GM06990 (cell line): Measurements from ENCODE around the gene RPS6KB2.

Experiments
- DNase-seq: peaks from one replicate; pipeline ENCODE4 v3.0.0-alpha.2; 2011; ENCODE audit not compliant: insufficient read length; ENCODE audit errors: extremely low read depth
- H3K27me3 ChIP-seq: replicated peaks from 2 replicates; pipeline ENCODE4 v1.6.0; 2011; ENCODE audit warnings: low read length; ENCODE audit not compliant: control insufficient read depth, insufficient read depth
- H3K36me3 ChIP-seq: 2 replicates; pipeline ENCODE4 v1.5.1; 2011; ENCODE audit warnings: low read length; ENCODE audit not compliant: control insufficient read depth, insufficient read depth
- H3K4me3 ChIP-seq: replicated peaks from 2 replicates; pipeline ENCODE4 v1.5.1; 2011; ENCODE audit warnings: low read depth, mild to moderate bottlenecking, control low read depth, low read length
- TF ChIP-seq, protein P1 (sequence below): IDR thresholded peaks from 2 replicates; pipeline ENCODE4 v1.5.1; 2011; ENCODE audit warnings: low read length, control low read depth, mild to moderate bottlenecking, inconsistent platforms; ENCODE audit not compliant: insufficient read depth, poor library complexity, severe bottlenecking

Gene RPS6KB2

DNA sequence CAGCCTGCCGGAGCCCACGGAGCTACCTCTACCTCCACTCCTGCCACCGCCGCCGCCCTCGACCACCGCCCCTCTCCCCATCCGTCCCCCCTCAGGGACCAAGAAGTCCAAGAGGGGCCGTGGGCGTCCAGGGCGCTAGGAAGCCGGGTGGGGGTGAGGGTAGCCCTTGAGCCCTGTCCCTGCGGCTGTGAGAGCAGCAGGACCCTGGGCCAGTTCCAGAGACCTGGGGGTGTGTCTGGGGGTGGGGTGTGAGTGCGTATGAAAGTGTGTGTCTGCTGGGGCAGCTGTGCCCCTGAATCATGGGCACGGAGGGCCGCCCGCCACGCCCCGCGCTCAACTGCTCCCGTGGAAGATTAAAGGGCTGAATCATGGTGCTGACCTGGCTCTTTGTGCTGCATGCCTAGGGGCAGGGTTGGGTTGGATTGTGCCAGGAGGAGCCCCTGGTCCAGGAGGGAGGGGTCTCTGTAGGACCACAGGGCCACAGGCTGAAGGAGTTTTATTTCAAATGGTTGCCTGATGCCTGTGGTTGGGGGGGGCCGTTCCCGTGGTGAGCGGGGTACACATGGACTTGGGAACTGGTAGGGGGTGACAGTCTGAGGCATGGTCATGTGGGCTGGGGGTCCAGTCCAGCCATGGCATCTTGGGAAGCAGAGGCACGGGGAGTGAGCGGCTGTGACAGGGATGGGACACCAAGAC is 6.9 kb downstream of the RPS6KB2 start:
- TF ChIP-seq, protein P1, sequence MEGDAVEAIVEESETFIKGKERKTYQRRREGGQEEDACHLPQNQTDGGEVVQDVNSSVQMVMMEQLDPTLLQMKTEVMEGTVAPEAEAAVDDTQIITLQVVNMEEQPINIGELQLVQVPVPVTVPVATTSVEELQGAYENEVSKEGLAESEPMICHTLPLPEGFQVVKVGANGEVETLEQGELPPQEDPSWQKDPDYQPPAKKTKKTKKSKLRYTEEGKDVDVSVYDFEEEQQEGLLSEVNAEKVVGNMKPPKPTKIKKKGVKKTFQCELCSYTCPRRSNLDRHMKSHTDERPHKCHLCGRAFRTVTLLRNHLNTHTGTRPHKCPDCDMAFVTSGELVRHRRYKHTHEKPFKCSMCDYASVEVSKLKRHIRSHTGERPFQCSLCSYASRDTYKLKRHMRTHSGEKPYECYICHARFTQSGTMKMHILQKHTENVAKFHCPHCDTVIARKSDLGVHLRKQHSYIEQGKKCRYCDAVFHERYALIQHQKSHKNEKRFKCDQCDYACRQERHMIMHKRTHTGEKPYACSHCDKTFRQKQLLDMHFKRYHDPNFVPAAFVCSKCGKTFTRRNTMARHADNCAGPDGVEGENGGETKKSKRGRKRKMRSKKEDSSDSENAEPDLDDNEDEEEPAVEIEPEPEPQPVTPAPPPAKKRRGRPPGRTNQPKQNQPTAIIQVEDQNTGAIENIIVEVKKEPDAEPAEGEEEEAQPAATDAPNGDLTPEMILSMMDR: no peak
- peaks cover 34% of the 10 kb centered on the region for H3K36me3 ChIP-seq
- peak overlapping the region; percentile 76 for H3K4me3 ChIP-seq
- H3K27me3 ChIP-seq: no peaks in the 10 kb centered on the region
- DNase-seq: no peak

DNA sequence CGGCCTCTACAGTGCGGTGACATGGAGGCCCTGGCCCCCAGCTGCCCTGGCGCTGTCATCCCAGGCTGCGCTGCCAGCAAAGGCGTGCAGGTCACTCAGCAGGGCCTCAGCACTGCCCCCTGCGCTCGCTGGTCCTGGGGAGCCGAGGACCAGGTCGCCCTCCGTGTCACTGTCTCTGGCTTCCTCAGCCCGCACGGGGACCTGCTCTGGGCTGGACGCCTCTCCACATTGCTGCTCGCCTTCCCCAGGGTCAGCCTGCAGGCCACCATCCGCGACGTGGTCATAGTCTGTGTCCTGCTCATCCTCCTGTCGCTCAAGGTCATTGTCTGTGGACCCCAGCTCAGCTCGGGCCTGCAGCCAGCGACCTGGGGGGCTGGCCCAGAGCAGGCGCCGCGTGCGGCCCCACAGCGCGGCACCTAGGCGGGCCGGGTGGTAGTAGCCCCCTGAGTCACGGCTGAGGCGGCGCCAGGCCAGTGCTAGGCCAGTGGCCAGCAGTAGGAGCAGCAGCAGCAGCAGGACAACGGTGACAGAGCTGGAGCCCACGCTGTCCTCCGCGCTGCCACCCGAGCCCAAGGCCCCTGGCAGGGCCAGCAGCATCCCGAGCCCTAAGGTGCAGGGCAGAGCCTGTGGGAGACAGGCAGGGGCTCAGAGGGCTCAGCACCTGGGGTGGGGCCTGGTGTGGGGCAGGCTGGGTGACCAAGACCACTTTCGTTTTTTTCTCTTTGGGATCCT is 7.6 kb downstream of the RPS6KB2 start:
- DNase-seq: no peak
- Histone ChIP-seq H3K4me3 (peak overlapping the region; percentile 76), H3K36me3 (peaks cover 33% of the 10 kb centered on the region), H3K27me3 (no peaks in the 10 kb centered on the region)
- TF ChIP-seq, protein P1: no peak

DNA sequence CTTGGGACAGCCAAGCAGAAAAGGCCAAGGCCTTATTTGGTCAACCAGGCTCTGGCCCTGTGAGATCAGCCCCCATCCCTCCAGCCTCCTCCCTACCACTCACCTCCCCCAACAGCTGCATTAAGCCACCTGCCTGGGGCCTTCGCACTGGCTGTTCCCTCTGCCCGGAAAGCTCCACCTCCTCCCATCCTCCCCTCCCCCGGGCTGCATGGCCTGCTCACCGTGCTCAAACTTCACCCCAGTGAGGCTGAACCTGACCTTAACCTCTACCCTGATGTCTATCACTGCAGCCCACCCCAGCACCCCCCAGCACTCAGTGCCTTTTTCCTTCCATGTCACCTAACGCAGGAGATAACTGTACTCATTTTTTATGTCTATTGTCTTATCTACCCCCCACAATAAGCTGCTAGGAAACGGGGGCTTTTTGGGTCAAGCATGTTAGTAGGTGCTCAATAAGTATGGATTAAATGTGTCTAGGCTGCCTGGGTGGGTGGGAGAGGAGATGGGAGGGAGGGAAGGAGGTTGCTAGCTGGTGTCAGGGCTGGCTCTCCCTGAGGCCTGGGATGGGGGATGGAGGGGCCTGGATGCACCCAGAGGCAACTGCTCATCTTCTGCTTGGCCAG is 8.3 kb downstream of the RPS6KB2 start:
- H3K36me3 ChIP-seq: peaks cover 29% of the 10 kb centered on the region
- TF ChIP-seq, protein P1: no peak
- DNase-seq: peak; percentile 86
- no peaks in the 10 kb centered on the region for H3K27me3 ChIP-seq
- peak overlapping the region; percentile 76 for H3K4me3 ChIP-seq

DNA sequence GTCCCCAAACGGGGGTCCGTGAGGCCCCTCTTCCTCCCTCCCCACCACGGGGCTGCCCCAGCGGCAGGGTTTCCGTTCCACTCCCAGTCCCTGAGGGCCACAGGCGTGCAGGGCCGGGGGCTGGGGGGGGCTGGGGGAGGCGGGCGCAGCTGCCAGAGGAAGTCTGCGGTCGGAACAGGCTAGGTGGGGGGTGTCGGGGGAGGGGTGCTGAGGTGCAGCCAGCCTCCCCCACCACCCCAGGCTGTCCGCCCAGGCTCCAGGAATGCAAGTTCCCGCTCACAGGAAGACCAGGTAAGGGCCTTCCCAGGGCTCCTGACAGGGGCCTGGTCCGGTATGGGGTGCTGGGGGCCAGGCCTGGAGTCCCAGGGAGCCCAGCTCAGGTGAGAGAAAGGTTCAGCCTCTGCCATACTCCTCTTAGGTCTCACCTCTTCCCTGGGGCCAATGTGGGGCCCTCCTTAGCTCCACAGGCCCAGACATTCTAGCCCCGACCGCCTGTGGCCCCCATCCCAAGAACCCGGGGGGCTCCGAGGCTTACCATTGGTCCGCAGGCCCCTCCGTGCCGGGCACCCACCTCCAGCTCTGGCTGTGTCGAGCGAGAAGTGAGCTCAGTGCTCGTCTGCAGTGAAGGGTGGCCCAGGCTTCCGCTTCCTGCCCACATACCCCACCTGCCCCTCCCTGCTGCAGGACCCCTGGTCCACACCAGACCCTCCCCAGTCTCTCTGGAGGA is 9.0 kb downstream of the RPS6KB2 start, which contains the start of gene PTPRCAP:
Gene PTPRCAP (minus strand): TSS at position 601 of the 727 bp plus-strand sequence. CDS start 63 bp downstream, at position 538.
- H3K36me3 ChIP-seq: peaks cover 28% of the 10 kb centered on the region

DNA sequence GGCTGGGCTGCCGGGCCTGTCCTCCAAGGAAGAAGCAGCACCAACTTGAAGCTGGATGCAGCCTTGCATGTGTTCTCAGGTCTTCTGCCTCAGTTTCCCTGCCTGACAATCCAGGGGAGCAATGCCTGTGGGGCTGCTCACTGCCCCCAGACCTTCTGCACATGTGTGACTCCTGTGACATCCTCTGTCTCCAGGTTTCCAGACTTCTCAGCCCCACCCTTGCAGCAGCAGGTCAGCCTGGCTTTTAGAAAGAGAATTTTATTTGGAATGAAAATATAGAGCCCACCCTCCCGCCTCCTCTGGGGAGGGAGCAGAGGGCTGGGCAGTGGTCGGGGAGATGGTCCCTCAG is 9.5 kb downstream of the RPS6KB2 start:
- Histone ChIP-seq H3K36me3 (peaks cover 28% of the 10 kb centered on the region), H3K4me3 (peak overlapping the region; percentile 76)
- TF ChIP-seq, protein P1: no peak

More for the DNA sequence above, 9.0 kb downstream of the RPS6KB2 start, which contains the start of gene PTPRCAP:
- TF ChIP-seq, protein P1: no peak
- DNase-seq: peak; percentile 83
- Histone ChIP-seq H3K27me3 (no peaks in the 10 kb centered on the region), H3K4me3 (peak within 1 kb of the TSS; percentile 76)

More for the DNA sequence above, 9.5 kb downstream of the RPS6KB2 start:
- DNase-seq: no peak
- no peaks in the 10 kb centered on the region for H3K27me3 ChIP-seq
